ENCODE data around the gene BCL2L2. TPM values are rescaled to one million over a fixed set of nuclear protein-coding genes. Genes with fewer than 3 reads are reported as not detected.

The BCL2L2 gene
- total and polyA plus RNA-seq, 2 donors from 2014 or later: 35.6 to 43.6 TPM

DNA sequence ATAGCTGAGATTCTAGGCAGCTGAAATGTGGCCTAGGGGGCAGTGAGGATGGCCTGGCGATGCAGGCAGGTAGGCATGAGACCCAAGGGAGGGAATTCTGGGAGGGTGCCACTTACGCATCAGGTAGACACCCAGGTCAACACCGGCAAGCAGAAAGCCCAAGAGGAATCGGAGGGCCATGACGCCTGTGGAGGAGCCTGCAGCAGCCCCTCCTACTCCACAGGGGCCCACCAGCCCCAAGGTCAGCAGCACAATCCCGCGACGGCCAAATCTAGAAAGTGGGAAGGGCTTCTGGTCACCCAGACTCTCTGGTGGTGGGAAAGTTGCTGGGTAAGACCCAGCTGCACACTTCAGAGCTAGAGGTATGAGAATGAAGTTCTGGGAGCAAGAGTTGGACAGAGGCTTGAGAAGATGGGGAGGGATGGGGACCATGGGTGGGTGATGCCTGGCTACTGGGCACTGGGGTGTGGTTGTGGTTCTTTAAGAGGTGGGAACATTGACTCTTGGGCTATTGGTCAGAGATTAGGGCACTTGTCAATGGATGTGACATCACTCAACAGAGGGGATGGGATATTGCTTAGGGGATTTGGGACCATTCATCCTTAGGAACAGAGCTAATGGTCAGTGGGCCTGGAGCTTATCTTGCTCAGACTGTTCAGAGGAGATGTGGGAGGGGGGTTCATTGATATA lies 42.7 kb downstream of the BCL2L2 start:
- Histone ChIP-seq H3K36me3 (ENCODE audit: control insufficient read depth in 2 of 3, insufficient read depth in 3 of 3, low read length in 3 of 3) (no peaks in the 10 kb centered on the region), H3K9ac (ENCODE audit: low read length in 3 of 3) (no peak overlapping the region), H3K4me1 (ENCODE audit: control insufficient read depth in 2 of 3, insufficient read depth in 2 of 3, low read depth in 1 of 3, low read length in 3 of 3) (peaks cover 0 to 7% (median 0%) of the 10 kb centered on the region in 3 donors), H3K9me3 (ENCODE audit: control insufficient read depth in 2 of 3, insufficient read depth in 1 of 3, low read length in 3 of 3) (no peaks in the 10 kb centered on the region), H3K27me3 (ENCODE audit: control insufficient read depth, insufficient read depth, low read length) (no peaks in the 10 kb centered on the region), H3K27ac (ENCODE audit: low read depth in 2 of 2, low read length in 2 of 2) (no peak overlapping the region), H3K4me3 (ENCODE audit: low read length in 3 of 3) (no peak overlapping the region)
- DNase-seq: no peak
- TF ChIP-seq, protein P1, sequence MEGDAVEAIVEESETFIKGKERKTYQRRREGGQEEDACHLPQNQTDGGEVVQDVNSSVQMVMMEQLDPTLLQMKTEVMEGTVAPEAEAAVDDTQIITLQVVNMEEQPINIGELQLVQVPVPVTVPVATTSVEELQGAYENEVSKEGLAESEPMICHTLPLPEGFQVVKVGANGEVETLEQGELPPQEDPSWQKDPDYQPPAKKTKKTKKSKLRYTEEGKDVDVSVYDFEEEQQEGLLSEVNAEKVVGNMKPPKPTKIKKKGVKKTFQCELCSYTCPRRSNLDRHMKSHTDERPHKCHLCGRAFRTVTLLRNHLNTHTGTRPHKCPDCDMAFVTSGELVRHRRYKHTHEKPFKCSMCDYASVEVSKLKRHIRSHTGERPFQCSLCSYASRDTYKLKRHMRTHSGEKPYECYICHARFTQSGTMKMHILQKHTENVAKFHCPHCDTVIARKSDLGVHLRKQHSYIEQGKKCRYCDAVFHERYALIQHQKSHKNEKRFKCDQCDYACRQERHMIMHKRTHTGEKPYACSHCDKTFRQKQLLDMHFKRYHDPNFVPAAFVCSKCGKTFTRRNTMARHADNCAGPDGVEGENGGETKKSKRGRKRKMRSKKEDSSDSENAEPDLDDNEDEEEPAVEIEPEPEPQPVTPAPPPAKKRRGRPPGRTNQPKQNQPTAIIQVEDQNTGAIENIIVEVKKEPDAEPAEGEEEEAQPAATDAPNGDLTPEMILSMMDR (IDR thresholded peaks at IDR 0.05; ENCODE audit: borderline replicate concordance, extremely low read depth, insufficient read depth): no peak
- no peak for FAIRE-seq
- intact Hi-C loops (cut with DNase I): no loop called here

DNA sequence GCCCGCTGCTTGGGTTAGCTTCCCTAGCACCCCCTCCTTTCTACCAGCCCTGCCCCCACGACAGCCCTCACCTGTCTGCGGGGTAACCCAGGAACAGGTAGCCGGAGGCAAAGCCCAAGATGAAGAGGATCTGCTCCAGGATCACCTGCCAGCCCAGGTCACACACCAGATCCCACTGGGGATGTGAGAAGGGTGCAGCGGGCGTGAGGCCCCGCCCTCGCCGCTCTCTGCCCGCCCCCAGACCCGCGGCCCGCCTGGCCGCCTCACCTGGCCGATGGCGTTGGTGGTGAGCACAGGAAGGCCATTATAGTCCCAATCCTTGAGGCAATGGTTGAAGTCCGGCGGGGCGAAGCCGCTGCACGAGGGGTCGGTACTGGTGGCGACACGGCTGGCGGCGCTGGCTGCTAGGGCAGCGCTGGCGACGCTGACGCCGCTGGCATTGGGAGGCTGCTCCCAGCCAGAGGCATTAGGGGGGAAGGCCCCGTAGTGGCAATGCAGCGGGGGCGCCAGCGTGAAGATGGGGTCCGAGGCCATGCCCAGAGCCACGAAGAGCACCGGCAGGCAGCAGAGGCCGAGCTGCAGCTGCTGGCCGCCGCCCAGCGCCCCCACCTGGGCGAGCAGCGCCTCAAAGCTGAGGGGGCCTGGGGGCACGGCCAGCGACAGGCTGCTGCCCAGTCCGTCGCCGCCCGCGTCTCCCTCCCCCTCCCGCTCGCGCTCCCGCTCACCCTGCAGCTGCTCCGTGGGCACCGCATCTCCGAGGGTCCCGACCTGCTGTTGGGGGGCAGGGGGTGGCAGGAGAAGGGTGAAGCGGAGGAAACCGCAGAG lies 45.3 kb downstream of the BCL2L2 start:
- Histone ChIP-seq H3K4me1 (ENCODE audit: control insufficient read depth in 2 of 3, insufficient read depth in 2 of 3, low read depth in 1 of 3, low read length in 3 of 3) (peaks cover 0 to 7% (median 0%) of the 10 kb centered on the region in 3 donors), H3K27me3 (ENCODE audit: control insufficient read depth, insufficient read depth, low read length) (no peaks in the 10 kb centered on the region), H3K4me3 (ENCODE audit: low read length in 3 of 3) (peak overlapping the region; percentile 32 to 73 (median 66)), H3K36me3 (ENCODE audit: control insufficient read depth in 2 of 3, insufficient read depth in 3 of 3, low read length in 3 of 3) (no peaks in the 10 kb centered on the region), H3K9ac (ENCODE audit: low read length in 3 of 3) (peak overlapping the region in 2 of 3 donors; percentile 20 to 68), H3K27ac (ENCODE audit: low read depth in 2 of 2, low read length in 2 of 2) (no peak overlapping the region), H3K9me3 (ENCODE audit: control insufficient read depth in 2 of 3, insufficient read depth in 1 of 3, low read length in 3 of 3) (no peaks in the 10 kb centered on the region)
- intact Hi-C loops (cut with DNase I): no loop called here
- peak; percentile 49 to 68 (median 56) for DNase-seq
- TF ChIP-seq, protein P1 (IDR thresholded peaks at IDR 0.05; ENCODE audit: borderline replicate concordance, extremely low read depth, insufficient read depth): no peak
- no peak for FAIRE-seq

DNA sequence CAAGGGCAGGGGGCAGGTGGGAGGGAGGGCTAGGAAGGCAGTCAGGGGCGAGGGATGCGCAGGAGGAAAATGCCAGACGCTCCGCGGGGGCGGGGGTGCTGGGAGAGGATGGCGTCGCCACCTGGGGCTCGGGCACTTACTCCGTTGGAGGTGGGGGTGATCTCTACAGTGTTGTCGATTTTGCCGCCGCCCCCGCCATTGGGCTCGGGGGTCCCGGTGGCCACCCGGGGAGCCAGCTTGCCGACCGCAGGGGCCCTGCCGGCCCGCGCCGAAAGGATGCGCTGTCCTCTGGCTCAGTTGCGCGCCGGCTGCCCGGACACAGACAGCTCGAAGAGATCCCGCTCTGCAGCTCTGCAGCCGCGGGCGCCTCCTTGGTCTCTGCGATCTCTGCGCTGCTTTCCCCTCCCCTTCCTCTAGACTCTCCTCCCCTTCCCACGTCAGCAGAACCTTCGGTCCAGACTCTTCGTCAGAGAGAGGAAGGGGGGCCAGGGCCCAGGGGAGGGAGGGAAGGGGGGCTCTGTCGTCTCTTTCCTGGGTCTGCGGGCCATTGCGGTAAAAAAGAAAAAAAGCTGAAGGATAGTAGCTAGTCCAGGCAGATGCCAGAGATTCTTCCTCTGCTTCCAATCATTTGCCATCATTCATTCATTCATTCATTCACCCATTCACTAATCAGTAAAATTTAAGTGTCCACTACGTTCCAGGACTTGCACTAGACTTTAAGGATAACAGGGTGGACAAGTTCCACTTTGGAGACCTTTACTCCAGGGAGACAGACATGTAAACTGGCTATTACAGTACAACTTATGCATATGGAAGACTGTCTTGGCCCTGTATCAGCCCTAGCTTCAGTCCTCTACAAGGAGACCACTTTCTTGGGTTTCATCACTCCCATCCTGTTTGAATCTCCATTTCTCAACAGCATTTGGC lies 46.1 kb downstream of the BCL2L2 start, which contains the start of gene SLC22A17:
Gene SLC22A17, minus strand, starts transcription at position 382 of the 927 bp plus-strand sequence.
- H3K4me1 ChIP-seq (ENCODE audit: control insufficient read depth in 2 of 3, insufficient read depth in 2 of 3, low read depth in 1 of 3, low read length in 3 of 3): peaks cover 0 to 7% (median 0%) of the 10 kb centered on the region in 3 donors
- peak; percentile 89 to 97 (median 93) for DNase-seq
- no peaks in the 10 kb centered on the region for H3K27me3 ChIP-seq (ENCODE audit: control insufficient read depth, insufficient read depth, low read length)
- no peak for FAIRE-seq
- intact Hi-C loops (cut with DNase I): no loop called here
- peak within 1 kb of the TSS; percentile 20 to 68 (median 39) for H3K9ac ChIP-seq (ENCODE audit: low read length in 3 of 3)
- TF ChIP-seq, protein P1 (IDR thresholded peaks at IDR 0.05; ENCODE audit: borderline replicate concordance, extremely low read depth, insufficient read depth): no peak
- H3K27ac ChIP-seq (ENCODE audit: low read depth in 2 of 2, low read length in 2 of 2): no peak within 1 kb of the TSS
- H3K9me3 ChIP-seq (ENCODE audit: control insufficient read depth in 2 of 3, insufficient read depth in 1 of 3, low read length in 3 of 3): no peaks in the 10 kb centered on the region
- peak within 1 kb of the TSS; percentile 44 to 73 (median 66) for H3K4me3 ChIP-seq (ENCODE audit: low read length in 3 of 3)
- H3K36me3 ChIP-seq (ENCODE audit: control insufficient read depth in 2 of 3, insufficient read depth in 3 of 3, low read length in 3 of 3): no peaks in the 10 kb centered on the region
